Right lobe of liver (tissue), 6 donors: ENCODE results near the gene MICU1. TPM values are rescaled to one million over a fixed set of nuclear protein-coding genes. Genes with fewer than 3 reads are reported as not detected.

ENCODE experiments used
- ATAC-seq, 4 donors: fragments of 200-7000 bp; cut with Tn5 transposase; one replicate each; pipeline ENCODE4 v1.9.1; 2020; ENCODE audit warnings: mild to moderate bottlenecking in 4 of 4, moderate library complexity in 4 of 4
- DNase-seq, 3 donors: peaks; one replicate each; pipeline ENCODE4 v3.0.0-alpha.2; 2020
- H3K27ac ChIP-seq, 3 donors: fragments of 200-600 bp; one replicate each; pipeline ENCODE4 v1.8.0; 2022
- H3K27me3 ChIP-seq, 2 donors: fragments of 200-600 bp; one replicate each; pipeline ENCODE4 v1.8.0; 2022
- H3K36me3 ChIP-seq, 4 donors: fragments of 200-600 bp; sonication (generic) in 1 of 4; one replicate each; pipeline versions ENCODE4 v1.5.1 to v1.8.0; 2017 to 2022; ENCODE audit warnings: control low read depth in 1 of 4
- H3K4me1 ChIP-seq, 4 donors: fragments of 200-600 bp; sonication (generic) in 1 of 4; one replicate each; pipeline versions ENCODE4 v1.5.1 to v1.8.0; 2017 to 2022; ENCODE audit warnings: control low read depth in 1 of 4
- H3K4me3 ChIP-seq, 3 donors: fragments of 200-600 bp; one replicate each; pipeline ENCODE4 v1.8.0; 2022
- H3K9me3 ChIP-seq, 4 donors: fragments of 200-600 bp; sonication (generic) in 1 of 4; one replicate each; pipeline versions ENCODE4 v1.5.1 to v1.8.0; 2017 to 2022; ENCODE audit warnings: control low read depth in 1 of 4
- CTCF ChIP-seq, 4 donors: fragments of 200-600 bp in 3 of 4; fragments of 450-650 bp in 1 of 4; IDR thresholded peaks; one replicate each; pipeline versions ENCODE4 v1.5.1 to v1.8.0; 2016 to 2022; ENCODE audit warnings: antibody characterized with exemption in 4 of 4, mild to moderate bottlenecking in 2 of 4
- POLR2A ChIP-seq: fragments of 450-650 bp; IDR thresholded peaks from one replicate; pipeline ENCODE4 v1.6.1; 2017; ENCODE audit warnings: antibody characterized with exemption, mild to moderate bottlenecking
- WGBS: methylation state at CpG from one replicate; pipeline ENCODE4 v1.1.6; 2018; ENCODE audit warnings: low coverage, low lambda C conversion rate; ENCODE audit not compliant: insufficient coverage; ENCODE audit errors: missing lambda C conversion rate; 5-methylcytosine and 5-hydroxymethylcytosine counted together
- intact Hi-C, 2 donors: fragments of 100-400 bp; cut with DNase I; formaldehyde crosslinking; loops; one replicate each; pipeline versions ENCODE4 v1.11.2 to v1.14.1; 2022
- total RNA-seq, 6 experiments: library from RNA; depleted of rRNA in 2 of 6; stranded (reverse); fragments of >200 nt in 2 of 6; fragmentation: NEBNext Ultra II Directional in 3 of 6; extraction: Animal tissue kit (Norgen Biotek cat#: 25700) in 3 of 6; gene quantifications; one replicate each; pipeline versions ENCODE4 v1.1.0 to v1.2.4, GENCODE V29; 2016 to 2023
- donor health status: DM: no; HTN: yes; CAD: no.
- donor health status: DM: no; HTN: no; CAD: no.
- donor health status: DM: no; HTN: no; CAD: no.
- donor health status: DM: no; HTN: yes; CAD: no.
- donor health status: DM: no; HTN: yes; CAD: no.

Gene MICU1
- total RNA-seq, 6 experiments from 2014 or later, result 25.3 to 55.3 (median 38.2) TPM

GRCh38 chr10:72367301-72367960 is 258.4 kb downstream of the MICU1 start:
- 63% methylated on average over 3 of the region's 4 CpGs for whole genome bisulfite sequencing
- TF ChIP-seq POLR2A, result no peak
- TF ChIP-seq CTCF (IDR thresholded peaks at IDR 0.05), result no peak
- no peak for DNase-seq
- Histone ChIP-seq H3K36me3 (peaks cover 0 to 38% (median 20%) of the 10 kb centered on the region in 4 donors), H3K4me3 (no peak overlapping the region), H3K27me3 (no peaks in the 10 kb centered on the region), H3K27ac (no peak overlapping the region), H3K9me3 (no peaks in the 10 kb centered on the region), H3K4me1 (no peaks in the 10 kb centered on the region)
- intact Hi-C loops, result no loop called here
- ATAC-seq, result no peak

- H3K4me3 ChIP-seq, result no peak overlapping the region
- no peaks in the 10 kb centered on the region for H3K9me3 ChIP-seq
- no peak for TF ChIP-seq CTCF (IDR thresholded peaks at IDR 0.05)
- TF ChIP-seq POLR2A, result no peak
- H3K36me3 ChIP-seq, result peaks cover 0 to 38% (median 16%) of the 10 kb centered on the region in 4 donors
- no peak for DNase-seq
- ATAC-seq, result no peak
- no peaks in the 10 kb centered on the region for H3K27me3 ChIP-seq
- 88% methylated on average over 6 of the region's 7 CpGs for WGBS
- H3K27ac ChIP-seq, result no peak overlapping the region
- intact Hi-C loops, result no loop called here
- H3K4me1 ChIP-seq, result no peaks in the 10 kb centered on the region
Measured at GRCh38 chr10:72365106-72365895, 260.6 kb downstream of the MICU1 start.

GRCh38 chr10:72364239-72364777 is 261.6 kb downstream of the MICU1 start:
- H3K27ac ChIP-seq, result no peak overlapping the region
- H3K9me3 ChIP-seq, result no peaks in the 10 kb centered on the region
- H3K27me3 ChIP-seq, result no peaks in the 10 kb centered on the region
- ATAC-seq (peak; percentile 91 to 96 (median 94)), DNase-seq (peak; percentile 77 to 82 (median 79))
- intact Hi-C loops, result no loop called here
- 15% methylated on average over 8 of the region's 12 CpGs for WGBS
- no peak overlapping the region for H3K4me3 ChIP-seq
- peaks cover 0 to 34% (median 16%) of the 10 kb centered on the region in 4 donors for H3K36me3 ChIP-seq
- peak; percentile 87 to 94 (median 93) for TF ChIP-seq CTCF (IDR thresholded peaks at IDR 0.05)
- TF ChIP-seq POLR2A, result no peak
- no peaks in the 10 kb centered on the region for H3K4me1 ChIP-seq

- no peak for ATAC-seq
Measured at GRCh38 chr10:72356987-72357386, 268.9 kb downstream of the MICU1 start.

More at GRCh38 chr10:72356987-72357386, 268.9 kb downstream of the MICU1 start:
- no peaks in the 10 kb centered on the region for H3K9me3 ChIP-seq
- H3K27ac ChIP-seq, result no peak overlapping the region
- DNase-seq, result no peak
- intact Hi-C loops, result no loop called here
- H3K4me1 ChIP-seq, result peaks cover 0 to 16% (median 6%) of the 10 kb centered on the region in 4 donors
- no peak overlapping the region for H3K4me3 ChIP-seq
- H3K36me3 ChIP-seq, result no peaks in the 10 kb centered on the region
- WGBS, result 70% methylated on average over 4 of the region's 4 CpGs
- no peaks in the 10 kb centered on the region for H3K27me3 ChIP-seq
- TF ChIP-seq CTCF (IDR thresholded peaks at IDR 0.05) (no peak), POLR2A (no peak)
